ENCODE measurements around the gene VIPR2.

The VIPR2 gene

DNA sequence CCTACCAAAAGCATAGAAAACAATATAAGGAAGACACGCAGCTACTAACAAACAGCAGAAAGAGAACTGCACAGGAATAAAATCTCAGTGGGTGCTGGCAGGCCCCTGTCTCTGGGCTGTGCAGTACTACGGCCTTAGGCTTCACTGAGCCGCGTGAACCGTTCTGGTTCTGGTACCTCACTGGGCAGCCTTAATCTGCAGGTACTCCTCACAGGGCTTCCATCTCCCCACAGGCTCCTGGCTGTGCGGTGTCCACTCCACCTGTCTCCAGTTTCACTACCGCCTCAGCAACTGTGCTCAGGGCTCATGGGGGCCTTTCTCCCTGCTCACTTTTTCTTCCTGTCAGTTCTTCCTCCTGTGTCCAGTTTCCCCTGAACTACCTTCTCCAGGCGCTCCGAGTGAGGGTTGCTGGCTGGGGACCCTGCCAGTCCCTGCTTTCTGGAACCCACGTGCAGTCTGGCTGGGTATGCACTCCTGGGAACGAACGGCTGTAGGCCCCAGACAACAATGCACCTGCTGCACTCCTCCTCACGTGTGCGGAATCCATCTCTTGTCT lies 75.7 kb downstream of the VIPR2 start:
- no peak for DNase-seq (ENCODE audit: low read depth in 1 of 2, low spot score in 1 of 2)

DNA sequence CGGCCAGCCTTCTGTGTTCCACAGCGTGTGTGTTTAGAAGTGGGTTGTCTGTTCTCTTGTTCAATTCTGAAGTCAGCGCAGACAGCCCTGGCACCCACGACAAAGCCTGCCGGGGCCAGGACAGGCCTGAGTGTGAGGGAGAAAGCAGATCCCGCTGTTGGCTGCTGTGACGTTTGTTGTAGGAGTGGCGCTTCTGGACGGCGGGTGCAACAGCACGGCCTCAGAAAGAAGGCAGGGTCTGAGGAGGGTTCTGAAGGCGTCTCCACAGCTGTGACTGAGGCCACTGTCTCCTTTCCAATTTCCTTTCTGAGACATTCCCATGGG lies 76.2 kb downstream of the VIPR2 start:
- DNase-seq (ENCODE audit: low read depth in 1 of 2, low spot score in 1 of 2), result no peak

GRCh38 chr7:159067576-159068487 lies 76.8 kb downstream of the VIPR2 start:
- DNase-seq (ENCODE audit: low read depth in 1 of 2, low spot score in 1 of 2), result no peak

DNA sequence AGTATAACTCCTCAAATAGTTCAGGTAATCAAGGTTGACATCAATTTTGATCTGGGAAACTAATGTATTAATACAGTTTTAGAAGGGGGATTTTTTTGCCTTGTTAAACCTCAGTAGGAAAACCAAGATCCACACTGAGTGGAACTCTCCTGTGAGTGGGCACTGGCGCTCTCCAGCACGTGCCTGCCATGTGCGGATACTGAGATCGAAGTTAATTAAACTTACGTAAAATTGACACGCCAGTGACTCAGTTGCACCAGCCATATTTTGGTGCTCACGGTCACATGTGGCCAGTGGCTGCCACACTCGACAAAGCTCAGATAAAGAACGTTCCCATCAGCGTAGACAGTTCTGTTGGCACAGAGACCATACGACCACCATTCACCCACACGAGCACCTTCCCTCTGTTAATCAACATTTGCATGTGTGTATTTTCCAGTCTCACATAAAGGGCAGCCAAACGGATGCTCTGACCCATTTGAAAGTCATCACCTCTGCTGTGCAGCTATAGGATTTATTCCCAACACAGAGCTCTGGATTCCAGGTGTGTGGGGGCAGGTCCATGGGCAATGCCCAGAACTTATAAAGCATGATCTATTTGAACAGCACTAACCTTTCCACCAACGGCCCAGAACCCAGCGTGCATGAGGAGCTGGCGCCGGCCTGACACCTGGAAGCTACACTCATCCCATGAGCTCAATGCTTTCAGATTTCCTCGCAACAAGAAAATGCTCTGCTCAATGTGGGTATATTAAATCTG lies 77.7 kb downstream of the VIPR2 start:
- no peak for DNase-seq (ENCODE audit: low read depth in 1 of 2, low spot score in 1 of 2)

GRCh38 chr7:159065852-159066480 lies 78.7 kb downstream of the VIPR2 start:
- DNase-seq (ENCODE audit: low read depth in 1 of 2, low spot score in 1 of 2), result no peak

DNA sequence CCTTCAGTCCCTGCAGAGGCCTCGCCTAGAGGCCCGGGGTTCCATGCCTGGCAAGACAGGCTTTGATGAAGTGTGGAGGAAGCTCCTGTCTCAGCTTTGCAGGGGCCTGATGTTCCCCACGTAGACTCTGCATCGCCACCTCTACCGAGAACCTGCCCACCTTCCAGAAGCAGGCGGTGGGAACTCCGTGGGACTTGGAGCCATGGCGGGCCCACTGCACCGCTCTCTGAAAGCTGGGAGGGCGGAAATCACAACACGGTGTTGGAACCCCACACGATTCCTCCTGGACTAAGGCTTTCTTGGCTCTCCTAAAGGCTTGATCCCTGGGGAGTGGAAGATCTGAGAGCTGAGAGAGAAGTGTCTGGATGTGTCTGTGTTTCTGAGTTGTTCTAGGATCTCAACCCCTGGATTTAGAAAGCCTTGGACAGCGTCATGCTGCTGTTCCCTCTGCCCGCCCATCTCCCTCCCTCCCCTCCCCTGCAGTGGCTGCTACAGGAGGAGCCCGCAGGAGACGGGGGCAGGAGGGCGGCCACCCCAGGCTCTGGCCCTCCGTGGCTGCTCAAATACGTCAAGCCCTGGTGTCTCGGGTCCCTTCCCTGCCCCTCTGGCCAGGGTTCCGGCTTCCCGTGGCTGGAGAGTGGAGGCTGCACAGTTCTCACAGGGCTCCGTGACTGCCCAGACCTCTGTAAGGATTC lies 79.7 kb downstream of the VIPR2 start:
- DNase-seq (ENCODE audit: low read depth in 1 of 2, low spot score in 1 of 2), result no peak

DNA sequence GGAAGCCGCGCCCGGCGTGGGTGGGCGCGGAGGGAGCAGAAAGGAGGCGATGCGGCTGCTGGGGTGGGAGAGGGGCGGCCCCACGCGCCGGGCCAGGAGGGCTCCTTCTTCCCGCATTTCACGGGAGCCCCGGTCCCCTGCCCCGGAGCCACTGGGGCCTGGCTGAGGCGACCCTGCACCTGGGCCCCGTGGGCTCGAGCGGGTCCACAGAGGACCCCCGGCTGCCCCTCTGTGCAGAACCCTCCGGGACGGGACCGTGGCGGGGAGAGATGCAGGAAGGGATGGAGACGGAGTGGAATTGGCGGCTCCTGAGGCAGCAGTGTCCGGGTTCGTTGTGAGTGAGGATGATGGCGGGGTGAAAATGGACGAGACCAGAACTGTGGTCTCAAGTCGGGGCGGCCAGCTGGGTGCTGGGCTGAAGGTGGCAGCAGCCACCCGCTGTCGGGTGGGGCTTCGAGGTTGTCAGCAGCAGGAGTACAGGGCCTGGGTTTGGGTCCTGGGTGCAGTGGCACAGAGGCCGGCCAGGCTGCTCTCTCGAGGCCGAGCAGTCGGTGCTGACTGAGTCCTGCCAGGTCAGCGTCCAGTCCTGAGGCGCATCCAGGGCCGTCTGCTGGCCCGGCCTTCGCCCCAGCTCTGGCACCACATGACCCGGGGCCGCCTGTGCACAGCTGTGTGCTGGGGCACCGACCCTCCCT lies 80.4 kb downstream of the VIPR2 start:
- DNase-seq (ENCODE audit: low read depth in 1 of 2, low spot score in 1 of 2), result no peak

GRCh38 chr7:159063046-159063840 lies 81.4 kb downstream of the VIPR2 start:
- DNase-seq (ENCODE audit: low read depth in 1 of 2, low spot score in 1 of 2), result no peak

DNA sequence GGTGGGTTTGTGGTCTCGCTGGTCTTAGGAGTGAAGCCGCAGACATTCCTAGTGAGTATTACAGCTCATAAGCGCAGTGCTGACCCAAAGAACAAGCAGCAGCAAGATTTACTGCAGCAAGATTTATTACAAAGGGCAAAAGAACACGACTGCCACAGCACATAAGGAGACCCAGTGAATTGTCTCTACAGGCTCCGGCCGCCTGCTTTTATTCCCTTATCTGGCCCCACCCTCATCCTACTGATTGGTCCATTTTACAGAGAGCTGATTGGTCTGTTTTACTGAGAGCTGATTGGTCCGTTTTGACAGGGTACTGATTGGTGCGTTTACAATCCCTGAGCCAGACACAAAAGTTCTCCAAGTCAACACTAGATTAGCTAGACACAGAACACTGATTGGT lies 82.1 kb downstream of the VIPR2 start:
- no peak for DNase-seq (ENCODE audit: low read depth in 1 of 2, low spot score in 1 of 2)

DNA sequence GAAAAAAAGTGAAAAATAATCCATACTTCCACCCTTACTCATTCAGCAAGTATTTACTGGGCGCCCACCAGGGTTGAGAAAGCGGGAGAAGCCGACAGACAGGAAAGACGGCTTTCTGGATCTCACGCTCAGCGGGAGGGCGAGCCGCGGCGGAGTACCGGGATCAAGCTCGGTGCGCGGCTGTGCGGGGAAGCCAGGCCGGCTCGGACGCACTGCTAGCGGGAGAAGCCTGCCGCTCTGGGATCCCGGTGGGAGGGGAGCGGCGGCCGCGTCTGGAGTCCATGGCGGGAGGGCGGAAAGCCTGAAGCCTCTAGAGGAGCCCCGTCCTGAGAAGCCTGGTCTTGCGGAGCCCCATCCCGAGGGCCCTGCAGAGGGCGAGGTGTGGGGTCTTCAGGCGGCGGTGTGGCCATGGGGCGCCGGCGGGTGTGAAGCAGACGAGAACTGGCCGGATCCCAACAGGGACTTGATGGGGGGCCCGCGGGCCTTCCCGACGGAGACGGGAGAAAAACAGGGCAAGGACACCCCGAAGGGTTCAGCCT lies 82.9 kb downstream of the VIPR2 start:
- no peak for DNase-seq (ENCODE audit: low read depth in 1 of 2, low spot score in 1 of 2)

- DNase-seq (ENCODE audit: low read depth in 1 of 2, low spot score in 1 of 2), result no peak
Observed at GRCh38 chr7:159061209-159061608, 83.5 kb downstream of the VIPR2 start.

DNA sequence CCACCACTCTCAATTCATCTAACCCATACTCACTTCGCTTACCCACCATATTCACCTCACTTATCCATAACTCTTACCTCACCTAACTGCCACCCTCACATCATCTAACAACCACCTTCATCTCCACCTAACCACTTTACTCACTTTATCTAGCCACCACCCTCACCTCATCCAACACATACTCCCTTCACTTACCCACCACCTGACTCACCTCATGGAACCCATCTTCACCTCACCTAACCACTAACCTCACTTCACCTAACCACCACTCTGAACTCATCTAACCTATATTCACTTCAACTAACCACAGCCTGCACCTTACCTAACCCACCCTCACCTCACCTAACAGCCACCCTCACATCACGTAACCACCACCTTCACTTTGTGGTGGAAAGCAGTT lies 84.2 kb downstream of the VIPR2 start:
- DNase-seq (ENCODE audit: low read depth in 1 of 2, low spot score in 1 of 2), result no peak

DNA sequence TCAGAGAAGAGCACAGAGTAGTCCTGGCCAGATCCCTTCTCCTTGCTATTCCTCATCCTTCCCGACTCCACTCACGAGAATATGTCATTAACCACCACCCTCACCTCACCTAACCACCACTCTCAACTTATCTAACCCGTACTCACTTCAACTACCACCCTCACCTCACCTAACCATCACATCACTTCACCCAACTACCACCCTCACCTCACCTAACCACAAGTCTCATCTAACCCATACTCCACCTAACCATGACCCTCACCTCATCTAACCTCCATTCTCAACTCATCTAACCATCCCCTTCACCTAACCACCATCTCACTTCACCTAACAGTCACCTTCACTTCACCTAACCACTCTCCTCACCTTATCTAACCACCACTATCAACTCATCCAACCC lies 85.0 kb downstream of the VIPR2 start:
- DNase-seq (ENCODE audit: low read depth in 1 of 2, low spot score in 1 of 2), result no peak

GRCh38 chr7:159057647-159058046 lies 87.0 kb downstream of the VIPR2 start:
- DNase-seq (ENCODE audit: low read depth in 1 of 2, low spot score in 1 of 2), result no peak

DNA sequence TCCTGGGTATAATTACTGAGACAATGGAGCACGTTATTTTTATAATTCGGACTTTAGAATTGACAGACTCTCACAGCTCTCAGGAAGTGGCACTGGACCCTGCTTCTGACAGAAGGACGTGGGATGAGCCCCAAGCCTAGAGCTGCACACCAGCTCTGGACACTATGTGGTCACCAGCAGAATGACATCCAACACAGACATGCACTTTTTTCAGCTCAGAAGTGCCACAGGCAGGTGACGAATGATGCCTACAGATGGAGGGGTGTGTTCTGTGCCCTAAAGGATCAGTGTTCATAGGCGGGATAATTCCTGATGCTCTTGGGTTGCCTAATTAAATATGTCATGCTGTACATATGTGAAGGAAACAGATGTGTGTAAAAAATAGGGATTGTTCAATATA lies 87.9 kb downstream of the VIPR2 start:
- no peak for DNase-seq (ENCODE audit: low read depth in 1 of 2, low spot score in 1 of 2)

DNA sequence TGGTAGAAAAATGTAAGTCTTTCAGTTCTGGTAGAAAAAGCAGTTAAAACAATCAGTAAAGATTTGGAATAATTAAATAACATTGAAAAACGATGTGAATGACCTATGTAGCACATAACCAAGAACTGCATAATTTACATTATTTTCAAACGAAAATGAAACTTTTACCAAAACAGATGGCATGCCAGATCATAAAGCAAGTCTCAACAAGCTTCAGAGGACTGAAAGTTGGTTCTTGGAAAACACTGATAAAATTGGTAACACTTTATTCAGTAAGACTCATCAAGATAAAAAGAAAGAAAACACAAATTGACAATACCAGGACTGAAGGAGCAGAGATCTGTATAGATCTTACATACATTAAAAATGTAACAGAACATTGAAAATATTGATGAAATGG lies 92.8 kb downstream of the VIPR2 start:
- no peak for DNase-seq (ENCODE audit: low read depth in 1 of 2, low spot score in 1 of 2)

DNA sequence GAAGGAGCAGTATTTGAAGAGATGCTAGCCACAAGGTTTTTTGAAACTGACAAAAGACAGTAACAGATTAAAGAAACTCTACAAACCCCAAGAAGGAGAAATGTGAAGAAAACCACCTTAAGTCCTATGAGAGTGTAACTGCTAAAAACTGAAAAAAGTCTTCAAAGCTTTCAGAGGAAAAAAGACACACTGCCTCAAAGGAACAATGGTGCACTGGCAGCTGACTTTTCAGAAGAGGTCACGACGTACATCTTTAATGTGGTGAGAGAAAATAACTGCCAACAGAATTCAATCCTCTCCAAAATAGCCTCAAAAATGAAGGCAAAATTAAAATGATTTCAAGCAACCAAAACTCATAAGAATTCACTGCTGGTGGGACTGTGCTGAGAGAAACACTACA lies 94.0 kb downstream of the VIPR2 start:
- DNase-seq (ENCODE audit: low read depth in 1 of 2, low spot score in 1 of 2), result no peak

DNA sequence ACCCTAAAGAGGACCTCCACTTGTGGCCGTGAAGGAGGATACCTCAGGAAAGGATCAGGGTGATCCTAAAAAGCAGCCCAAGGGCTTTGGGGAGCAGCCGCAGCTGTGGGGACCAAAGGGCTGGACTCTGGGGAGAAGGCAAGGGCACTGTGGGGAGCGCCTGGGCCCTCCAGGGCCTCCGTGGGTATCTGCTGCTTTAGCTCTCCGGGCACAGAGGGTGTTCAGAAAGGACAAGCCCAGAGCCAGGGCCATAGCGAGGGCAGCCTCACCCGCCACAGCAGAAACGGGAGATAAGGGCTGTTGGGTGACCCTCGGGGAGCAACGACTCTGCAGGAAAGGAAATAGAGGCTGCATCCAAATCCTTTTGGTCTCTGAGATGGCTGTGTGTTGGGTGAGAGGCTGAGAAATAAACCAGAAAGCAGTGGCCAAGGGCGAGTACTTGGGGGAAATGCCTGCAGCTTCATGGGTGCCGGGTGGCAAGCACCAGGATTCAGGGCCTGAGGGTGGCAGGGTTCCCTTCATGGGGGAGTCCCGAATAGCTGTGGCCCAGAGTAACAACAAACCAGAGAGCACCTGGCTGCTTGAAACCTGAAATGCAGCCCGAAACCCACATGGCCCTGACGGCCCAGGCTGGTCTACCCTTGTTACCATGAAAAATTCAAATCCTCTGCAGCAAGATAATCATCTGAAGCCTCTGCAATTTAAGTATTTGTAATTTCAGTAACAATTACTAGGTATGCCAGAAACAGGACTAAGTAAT lies 95.2 kb downstream of the VIPR2 start:
- no peak for DNase-seq (ENCODE audit: low read depth in 1 of 2, low spot score in 1 of 2)

- DNase-seq (ENCODE audit: low read depth in 1 of 2, low spot score in 1 of 2), result no peak
Observed at GRCh38 chr7:159048656-159049055, 96.0 kb downstream of the VIPR2 start.

All from activated T-helper 1 cell treated with anti-CD3 and anti-CD28 coated beads, Interleukin-2, amount 50 U/mL, for 16 hours (primary cell).